Right forelimb (tissue), 1 donor: ENCODE data around the gene NR5A1.
A peak's percentile ranks its signal among the peaks of the same experiment; 100 is the strongest.

ENCODE experiments used
- DNase-seq: peaks from one replicate; pipeline ENCODE4 v3.0.0-alpha.2; 2018

The NR5A1 gene

DNA sequence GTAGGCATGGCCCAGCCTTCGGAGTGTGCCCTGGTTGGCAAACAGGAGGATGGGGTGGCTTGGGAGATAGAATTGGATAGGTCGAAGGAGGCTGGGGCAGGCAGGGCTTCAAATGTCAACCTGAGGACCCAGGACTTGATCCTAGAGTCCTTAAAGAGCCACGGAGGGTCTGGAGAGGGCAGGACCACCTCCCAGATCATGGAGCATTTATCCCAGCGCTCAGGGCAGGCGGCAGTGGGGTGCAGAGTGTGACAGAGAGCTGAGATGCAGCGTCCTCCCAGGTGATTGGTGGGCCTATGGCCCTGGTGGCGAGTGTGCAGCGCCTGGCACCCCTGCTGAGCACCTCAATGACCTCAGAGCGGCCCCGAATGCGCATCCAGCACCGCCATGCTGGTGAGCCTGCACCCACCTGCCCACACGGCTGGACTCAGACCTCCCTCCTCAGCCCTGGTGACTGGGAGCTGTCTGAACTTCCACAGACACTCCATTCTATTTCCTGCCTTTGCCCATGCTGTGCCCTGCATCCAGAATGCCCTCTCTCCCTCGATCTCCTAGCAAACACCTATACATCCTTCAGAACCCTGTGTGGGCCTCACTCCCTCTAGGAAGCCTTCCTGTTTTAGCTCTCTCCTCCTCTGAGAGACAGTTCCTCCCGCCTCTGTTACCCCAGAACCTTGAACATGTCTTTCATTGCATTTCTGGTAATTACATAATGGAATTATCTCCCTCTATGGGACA is 50.7 kb downstream of the NR5A1 start:
- DNase-seq, result no peak

DNA sequence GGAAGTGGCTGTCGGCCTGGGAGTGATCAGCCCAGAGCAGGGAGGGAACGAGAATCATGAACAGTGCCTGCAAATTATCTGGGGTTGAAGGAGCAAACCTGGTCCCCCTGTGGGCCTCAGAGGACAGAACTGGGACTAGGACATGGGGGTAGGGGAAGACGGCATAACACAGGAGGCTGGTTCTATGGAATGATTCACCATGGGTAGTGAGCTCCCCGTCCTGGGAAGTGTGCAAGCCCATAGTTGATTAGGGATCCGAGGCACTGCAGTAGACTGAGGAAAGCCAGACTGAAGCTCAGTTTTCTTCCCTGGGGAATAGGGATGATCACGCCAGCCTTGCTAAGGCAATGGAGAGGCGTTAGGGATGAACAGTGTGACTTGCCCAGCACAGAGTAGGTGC is 51.4 kb downstream of the NR5A1 start:
- DNase-seq, result no peak

DNA sequence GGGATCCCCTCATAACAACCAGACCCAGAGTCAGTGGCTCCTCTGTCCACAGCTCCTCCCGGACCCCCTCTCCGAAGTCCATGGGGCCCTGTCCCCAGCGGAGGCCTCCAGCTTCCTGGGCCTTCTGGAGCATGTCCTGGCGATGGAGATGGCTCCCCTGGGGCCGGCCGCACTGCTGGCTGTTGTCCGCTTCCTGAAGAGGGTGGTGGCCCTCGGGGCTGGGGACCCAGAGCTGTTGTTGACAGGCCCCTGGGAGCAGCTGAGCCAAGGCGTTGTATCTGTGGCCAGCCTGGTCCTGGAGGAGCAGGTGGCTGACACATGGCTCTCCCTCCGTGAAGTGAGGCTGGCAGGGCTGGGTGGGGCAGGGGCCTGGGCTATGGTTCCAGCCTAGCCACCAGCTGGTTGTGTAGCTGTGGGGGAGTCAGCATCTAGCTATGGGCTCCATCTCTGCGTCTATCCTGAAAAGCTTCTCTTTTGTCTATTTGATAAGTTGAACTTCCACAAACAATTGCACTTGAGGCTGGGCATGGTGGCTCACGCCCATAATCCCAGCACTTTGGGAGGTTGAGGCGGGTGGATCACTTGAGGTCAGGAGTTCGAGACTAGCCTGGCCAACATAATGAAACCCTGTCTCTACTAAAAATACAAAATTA is 52.3 kb downstream of the NR5A1 start:
- DNase-seq, result no peak

- DNase-seq, result no peak
Measured at GRCh38 chr9:124454296-124454695, 52.9 kb downstream of the NR5A1 start.

GRCh38 chr9:124453586-124454191 is 53.5 kb downstream of the NR5A1 start:
- no peak for DNase-seq

DNA sequence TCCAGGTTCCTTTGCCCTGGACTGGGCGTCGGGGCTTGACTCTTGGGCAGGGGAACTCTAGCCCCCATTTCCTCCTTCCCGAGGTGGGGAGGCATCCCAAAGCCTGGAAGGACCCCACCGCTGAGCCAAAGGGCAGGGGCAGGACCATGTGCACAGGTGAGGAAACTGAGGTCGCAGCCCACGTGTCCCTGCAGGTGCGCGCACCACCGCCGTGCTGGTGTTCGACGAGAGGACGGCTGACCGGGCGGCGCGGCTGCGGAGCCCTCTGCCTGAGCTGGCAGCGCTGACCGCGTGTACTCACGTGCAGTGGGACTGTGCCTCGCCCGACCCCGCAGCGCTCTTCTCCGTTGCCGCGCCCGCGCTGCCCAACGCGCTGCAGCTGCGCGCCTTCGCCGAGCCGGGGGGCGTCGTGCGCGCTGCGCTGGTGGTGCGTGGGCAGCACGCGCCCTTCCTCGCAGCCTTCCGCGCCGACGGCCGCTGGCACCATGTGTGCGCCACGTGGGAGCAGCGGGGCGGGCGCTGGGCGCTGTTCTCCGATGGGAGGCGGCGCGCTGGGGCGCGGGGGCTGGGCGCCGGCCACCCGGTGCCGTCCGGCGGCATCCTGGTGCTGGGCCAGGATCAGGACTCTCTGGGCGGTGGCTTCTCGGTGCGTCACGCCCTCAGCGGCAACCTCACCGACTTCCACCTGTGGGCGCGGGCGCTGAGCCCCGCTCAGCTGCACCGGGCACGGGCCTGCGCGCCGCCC is 54.2 kb downstream of the NR5A1 start:
- DNase-seq, result no peak

DNA sequence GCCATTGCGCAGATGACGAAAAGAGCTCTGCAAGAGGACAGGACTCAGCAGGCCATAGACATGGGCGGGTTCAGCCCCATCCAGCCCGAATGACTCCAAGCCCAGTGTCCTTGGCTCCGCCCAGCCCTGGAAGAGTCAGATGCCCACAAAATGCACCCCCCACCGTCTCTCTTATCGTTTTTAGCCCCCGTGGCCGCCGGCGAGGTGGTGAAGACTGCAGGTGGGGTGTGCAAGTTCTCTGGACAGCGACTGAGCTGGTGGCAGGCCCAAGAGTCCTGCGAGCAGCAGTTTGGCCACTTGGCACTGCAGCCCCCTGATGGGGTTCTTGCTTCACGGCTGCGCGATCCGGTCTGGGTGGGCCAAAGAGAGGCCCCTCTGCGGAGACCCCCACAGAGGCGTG is 54.9 kb downstream of the NR5A1 start:
- DNase-seq, result no peak

DNA sequence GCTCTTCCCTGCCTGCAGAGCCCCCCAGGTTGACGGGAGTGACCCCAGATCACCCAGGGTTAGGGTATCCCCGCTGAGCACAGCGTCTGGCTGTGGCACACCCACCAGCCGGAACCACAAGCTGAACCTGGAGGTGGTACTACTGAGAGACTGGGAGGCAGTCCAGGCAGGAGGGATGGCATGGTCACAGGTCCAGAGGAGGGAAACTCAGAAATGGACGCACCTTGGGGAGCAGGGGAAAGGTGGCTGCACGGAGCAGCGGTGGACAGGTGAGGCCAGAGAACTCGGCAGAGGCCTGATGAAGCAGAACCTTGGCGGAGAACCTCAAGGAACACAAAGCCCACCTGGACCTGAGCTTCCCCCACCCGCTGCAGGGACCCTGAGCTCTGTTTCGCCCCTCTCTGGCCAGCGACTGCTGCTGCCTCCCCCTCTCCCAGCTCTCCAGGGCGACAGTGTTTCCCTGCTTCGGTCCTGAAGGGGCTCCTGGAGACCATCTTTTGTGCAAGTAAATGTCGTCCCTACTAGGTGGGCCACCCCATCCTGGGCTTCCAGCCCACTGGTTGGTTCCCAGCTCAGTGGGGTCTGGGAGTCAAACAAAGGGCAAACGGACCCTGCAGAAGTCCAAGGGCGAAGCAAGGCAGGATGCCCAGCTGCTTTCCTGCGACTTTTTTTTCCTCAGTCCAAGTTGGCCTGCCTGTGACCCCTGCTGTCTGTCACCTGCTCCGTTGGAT is 56.1 kb downstream of the NR5A1 start:
- DNase-seq, result no peak

DNA sequence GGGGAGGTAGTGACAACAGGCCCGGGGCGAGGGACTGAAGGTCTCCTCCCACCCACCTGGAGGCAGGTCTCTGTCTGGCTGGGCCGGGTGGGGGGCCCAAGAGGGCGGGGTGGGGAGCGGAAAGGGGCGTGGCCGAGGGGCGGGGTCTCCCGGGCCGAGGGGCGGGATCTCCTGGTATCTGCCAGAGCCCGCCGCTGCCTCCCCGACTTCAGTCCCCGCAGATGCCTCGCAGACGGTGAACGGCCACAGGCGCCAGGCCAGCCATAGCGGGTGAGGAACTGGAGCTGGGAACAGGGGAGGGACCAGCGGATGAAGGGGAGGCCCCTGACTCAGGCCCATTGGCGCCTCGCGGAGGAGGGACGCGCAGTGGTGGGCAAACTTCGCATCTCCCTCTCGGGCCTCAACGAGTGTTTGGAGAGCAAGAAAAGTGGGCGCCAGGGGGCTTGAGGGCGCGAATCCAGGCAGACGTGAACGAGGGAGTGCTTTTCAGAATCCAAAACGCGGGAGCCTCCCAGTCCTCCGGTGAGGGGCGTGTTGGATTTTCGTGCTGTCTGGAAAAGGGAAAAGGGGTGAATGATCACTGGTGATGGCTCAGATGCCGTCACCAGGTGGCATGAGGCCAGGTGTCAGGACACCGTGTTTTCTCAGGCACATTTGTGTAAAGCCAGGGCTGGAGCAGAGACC is 56.8 kb downstream of the NR5A1 start, which contains the start of gene ADGRD2:
Gene ADGRD2 (plus strand): TSS at position 211 of the 684 bp plus-strand sequence. CDS start 1,216 bp downstream, outside the sequence.
- peak; percentile 62 for DNase-seq

GRCh38 chr9:124449381-124450151 is 57.6 kb downstream of the NR5A1 start:
- no peak for DNase-seq

GRCh38 chr9:124448019-124448418 is 59.2 kb downstream of the NR5A1 start:
- DNase-seq, result no peak

DNA sequence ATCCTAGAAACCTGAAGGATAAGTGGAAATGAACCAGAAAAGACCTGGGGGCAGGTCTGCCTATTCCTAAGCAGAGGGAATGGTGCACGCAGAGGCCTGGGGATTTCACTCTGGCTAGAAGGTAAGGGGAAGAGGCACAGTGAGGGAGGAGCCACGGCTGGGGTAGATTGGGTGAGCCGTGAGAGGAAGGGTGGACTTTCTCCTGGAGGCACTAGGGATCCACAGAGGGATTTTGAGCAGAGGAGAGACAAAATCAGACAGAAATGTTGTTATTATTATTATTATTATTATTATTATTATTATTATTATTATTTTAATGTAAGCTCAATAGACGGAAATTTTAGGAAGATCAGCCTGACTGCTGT is 59.9 kb downstream of the NR5A1 start:
- DNase-seq, result no peak

- DNase-seq, result no peak
Measured at GRCh38 chr9:124444166-124444565, 63.0 kb downstream of the NR5A1 start.

DNA sequence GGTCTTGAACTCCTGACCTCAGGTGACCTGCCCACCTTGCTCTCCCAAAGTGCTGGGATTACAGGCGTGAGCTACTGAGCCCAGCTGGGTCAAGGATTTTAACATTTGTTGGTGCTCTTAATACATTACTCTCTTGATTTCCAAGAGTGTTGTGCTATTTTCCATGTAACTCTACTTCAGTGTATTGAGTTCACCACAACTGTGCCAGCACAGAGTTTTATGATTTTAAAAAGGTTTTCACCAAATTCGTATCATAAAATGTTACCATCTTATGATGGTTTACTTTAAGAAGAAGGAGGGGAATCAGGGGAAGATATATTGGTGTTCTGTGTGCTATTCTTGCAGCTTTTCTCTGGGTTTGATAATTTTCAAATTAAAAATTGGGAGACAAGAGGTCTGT is 63.6 kb downstream of the NR5A1 start:
- no peak for DNase-seq

DNA sequence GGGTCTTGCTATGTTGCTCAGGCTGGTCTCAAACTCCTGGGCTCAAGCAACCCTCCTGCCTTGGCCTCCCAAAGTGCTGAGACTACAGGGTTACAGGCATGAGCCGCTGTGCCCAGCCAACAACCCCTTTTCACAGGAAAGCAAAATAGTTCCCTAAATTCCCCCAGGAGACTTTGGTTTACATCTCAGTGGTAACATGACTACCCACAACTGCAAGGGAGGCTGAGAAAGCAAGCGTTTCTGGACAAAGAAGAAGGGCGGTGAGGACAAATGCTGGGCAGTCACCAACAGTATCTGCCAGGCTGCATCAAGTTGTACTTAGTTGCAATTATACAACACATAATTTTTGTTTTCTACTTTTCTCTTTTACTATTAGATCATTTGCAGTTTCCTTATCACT is 64.4 kb downstream of the NR5A1 start:
- DNase-seq, result no peak

DNA sequence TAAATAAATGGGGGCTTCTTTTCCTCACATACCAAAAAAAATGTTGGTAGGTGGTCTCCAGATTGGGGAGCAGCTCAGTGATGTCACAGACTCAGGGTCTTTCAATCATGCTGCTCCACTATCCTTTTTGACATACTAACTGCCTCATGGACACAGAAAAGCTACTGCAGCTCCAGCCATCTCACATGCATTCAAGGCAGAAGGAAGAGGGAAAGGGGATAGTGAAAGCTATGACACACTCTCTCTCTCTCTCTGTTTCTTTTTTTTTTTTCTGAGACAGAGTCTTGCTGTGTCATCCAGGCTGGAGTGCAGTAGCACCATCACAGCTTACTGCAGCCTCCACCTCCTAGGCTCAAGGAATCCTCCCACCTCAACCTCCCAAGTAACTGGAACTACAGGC is 64.8 kb downstream of the NR5A1 start:
- DNase-seq, result no peak

GRCh38 chr9:124441291-124441690 is 65.9 kb downstream of the NR5A1 start:
- DNase-seq, result no peak

GRCh38 chr9:124440786-124441185 is 66.4 kb downstream of the NR5A1 start:
- no peak for DNase-seq

GRCh38 chr9:124439686-124440243 is 67.4 kb downstream of the NR5A1 start:
- DNase-seq, result no peak

GRCh38 chr9:124439086-124439485 is 68.1 kb downstream of the NR5A1 start:
- DNase-seq, result no peak

DNA sequence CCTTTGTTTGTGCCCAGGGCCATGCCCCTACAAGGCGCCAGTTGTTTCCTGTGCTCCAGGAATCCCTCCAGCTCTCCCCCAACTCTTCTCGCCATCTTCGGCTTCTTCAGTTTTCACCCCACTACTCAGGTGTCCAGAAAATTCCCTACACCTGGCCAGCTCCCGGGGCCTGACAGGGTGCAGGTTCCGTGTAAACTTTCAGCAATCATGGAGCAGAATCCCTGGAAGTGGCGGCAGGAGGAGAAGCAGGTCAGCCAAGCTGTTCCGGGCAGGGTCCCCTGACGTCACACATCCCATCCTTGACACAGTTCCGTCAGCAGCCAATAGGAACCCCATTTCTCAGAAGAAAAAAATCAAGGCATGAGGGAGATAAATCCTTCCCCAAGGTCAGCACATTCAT is 69.1 kb downstream of the NR5A1 start:
- DNase-seq, result no peak
